ENCODE results near the gene IGSF21. TPM values are rescaled to one million over a fixed set of nuclear protein-coding genes. Genes with fewer than 3 reads are reported as not detected.
A peak's percentile ranks its signal among the peaks of the same experiment; 100 is the strongest.

IGSF21 gene
- total and polyA plus RNA-seq, 10 of the 15 experiments (the other 5 are each of a cell fraction or from before 2014, with no cell fraction given) = 0.03 to 0.49 TPM; not detected in 8

- CTCF ChIA-PET = no interaction called here
- 35% methylated on average over 8 of the region's 8 CpGs for WGBS (ENCODE audit: insufficient coverage, insufficient replicate concordance, low lambda C conversion rate, missing lambda C conversion rate)
- no peaks in the 10 kb centered on the region for H4K20me1 ChIP-seq (ENCODE audit: control insufficient read depth, insufficient read depth)
- SMC1A ChIA-PET (ENCODE audit: uncharacterized antibody, unreplicated experiment) = no interaction called here
- H3K79me2 ChIP-seq (ENCODE audit: control insufficient read depth, insufficient read depth, low read length) = no peaks in the 10 kb centered on the region
- intact Hi-C loops (cut with micrococcal nuclease; ENCODE audit: unreplicated experiment) (no loop called here), in situ Hi-C loops (cut with MboI) (no loop called here)
- POLR2A ChIA-PET = no interaction called here
- TF ChIP-seq IKZF2 (IDR thresholded peaks at IDR 0.05) (no peak), IKZF1 (conservative IDR thresholded peaks at IDR 0.05) (0 out of 2 replicates have a peak, but pooled peaks have one; percentile 19), MYB (IDR thresholded peaks at IDR 0.05; ENCODE audit: borderline replicate concordance, low read depth, low read length) (no peak), SPI1 (IDR thresholded peaks at IDR 0.05; ENCODE audit: borderline replicate concordance, insufficient read depth, low read depth, low read length) (peak; percentile 94), RUNX3 (IDR thresholded peaks at IDR 0.05; ENCODE audit: low read length) (0 out of 2 replicates have a peak, but pooled peaks have one; percentile 12), DPF2 (IDR thresholded peaks at IDR 0.05) (peak; percentile 32; the same call in 1 of the 2 replicates), MTA2 (IDR thresholded peaks at IDR 0.05; ENCODE audit: low read depth) (peak; percentile 48; the same call in 1 of the 2 replicates)
- no peak for FAIRE-seq
- DNase-seq (ENCODE audit: low read depth, low spot score) = no peak
- peak; percentile 65 for ATAC-seq
- RAD21 ChIA-PET (ENCODE audit: unreplicated experiment) = no interaction called here
- H3K9me3 ChIP-seq (replicated peaks; ENCODE audit: control insufficient read depth, insufficient read depth, low read length) = no peaks in the 10 kb centered on the region
- no peak overlapping the region for H3K9ac ChIP-seq (ENCODE audit: control insufficient read depth, insufficient read depth, low read length)
- H3K27ac ChIP-seq (ENCODE audit: control insufficient read depth, insufficient read depth) = no peak overlapping the region
- H3K4me1 ChIP-seq (ENCODE audit: control insufficient read depth, insufficient read depth, low read length) = no peaks in the 10 kb centered on the region
- H3K27me3 ChIP-seq (replicated peaks in 1 of 2; ENCODE audit: control insufficient read depth in 2 of 2, insufficient read depth in 2 of 2, low read length in 1 of 2) = no peaks in the 10 kb centered on the region; a peak in 1 of 4 replicates
- H3K4me3 ChIP-seq = no peak overlapping the region
- H3K36me3 ChIP-seq (ENCODE audit: control insufficient read depth in 2 of 2, insufficient read depth in 2 of 2, low read length in 1 of 2) = no peaks in the 10 kb centered on the region
- no peak overlapping the region for H3K4me2 ChIP-seq (ENCODE audit: control insufficient read depth, insufficient read depth)
- no peak overlapping the region for H2AFZ ChIP-seq (ENCODE audit: control insufficient read depth, low read depth, low read length)
- BruUV-seq (replicated peaks) = no TSS peak
Measured at GRCh38 chr1:18178111-18178510, 70.5 kb downstream of the IGSF21 start.

DNA sequence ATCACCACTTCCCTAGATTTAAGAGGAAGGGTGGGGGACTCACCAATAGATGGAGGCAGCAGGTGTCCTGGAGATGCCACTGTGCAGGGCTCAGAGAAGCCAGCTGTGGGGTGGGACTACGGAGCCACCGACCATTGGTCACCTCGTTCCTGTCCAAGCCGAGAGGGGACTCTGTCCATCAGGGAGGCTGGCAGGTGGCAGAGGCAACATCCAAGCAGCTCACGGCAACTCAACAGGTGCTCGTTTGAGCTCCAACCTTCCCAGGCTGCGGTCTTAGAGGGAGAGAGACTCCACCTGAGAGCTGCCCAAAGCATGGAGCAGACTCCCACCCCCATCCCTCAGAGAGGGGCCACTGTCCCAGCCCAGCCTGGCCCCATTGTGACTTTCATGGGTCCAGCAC is 71.4 kb downstream of the IGSF21 start:
- 33% methylated on average over 4 of the region's 7 CpGs for whole genome bisulfite sequencing (ENCODE audit: insufficient coverage, insufficient replicate concordance, low lambda C conversion rate, missing lambda C conversion rate)
- H4K20me1 ChIP-seq (ENCODE audit: control insufficient read depth, insufficient read depth) = no peaks in the 10 kb centered on the region
- TF ChIP-seq, protein P1, sequence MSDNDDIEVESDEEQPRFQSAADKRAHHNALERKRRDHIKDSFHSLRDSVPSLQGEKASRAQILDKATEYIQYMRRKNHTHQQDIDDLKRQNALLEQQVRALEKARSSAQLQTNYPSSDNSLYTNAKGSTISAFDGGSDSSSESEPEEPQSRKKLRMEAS (IDR thresholded peaks at IDR 0.05; ENCODE audit: low read depth, low read length) = no peak
- no peak for TF ChIP-seq E4F1 (IDR thresholded peaks at IDR 0.05; ENCODE audit: borderline replicate concordance, partially characterized antibody)
- TF ChIP-seq BMI1 (IDR thresholded peaks at IDR 0.05; ENCODE audit: borderline replicate concordance) = no peak
- TF ChIP-seq SMAD1 (IDR thresholded peaks at IDR 0.05; ENCODE audit: low read depth, partially characterized antibody) = no peak
- no peak for TF ChIP-seq HDAC6 (IDR thresholded peaks at IDR 0.05; ENCODE audit: unreplicated experiment)
- no peak overlapping the region for H3K9ac ChIP-seq (ENCODE audit: control insufficient read depth, insufficient read depth, low read length)
- DNase-seq (ENCODE audit: low read depth, low spot score) (no peak), ATAC-seq (no peak), FAIRE-seq (no peak)
- ChIA-PET CTCF (no interaction called here), RAD21 (ENCODE audit: unreplicated experiment) (no interaction called here), POLR2A (no interaction called here), SMC1A (ENCODE audit: uncharacterized antibody, unreplicated experiment) (no interaction called here)
- intact Hi-C loops (cut with micrococcal nuclease; ENCODE audit: unreplicated experiment) (no loop called here), in situ Hi-C loops (cut with MboI) (no loop called here)
- no peaks in the 10 kb centered on the region for H3K4me1 ChIP-seq (ENCODE audit: control insufficient read depth, insufficient read depth, low read length)
- H3K27ac ChIP-seq (ENCODE audit: control insufficient read depth, insufficient read depth) = no peak overlapping the region
- BruUV-seq (replicated peaks) = no TSS peak
- no peaks in the 10 kb centered on the region for H3K79me2 ChIP-seq (ENCODE audit: control insufficient read depth, insufficient read depth, low read length)
- no peak overlapping the region for H3K4me2 ChIP-seq (ENCODE audit: control insufficient read depth, insufficient read depth)
- H3K9me3 ChIP-seq (replicated peaks; ENCODE audit: control insufficient read depth, insufficient read depth, low read length) = no peaks in the 10 kb centered on the region
- no peak overlapping the region for H2AFZ ChIP-seq (ENCODE audit: control insufficient read depth, low read depth, low read length)
- peaks cover 0 to 1% of the 10 kb centered on the region in 2 experiments; a peak in 2 of 4 replicates for H3K27me3 ChIP-seq (replicated peaks in 1 of 2; ENCODE audit: control insufficient read depth in 2 of 2, insufficient read depth in 2 of 2, low read length in 1 of 2)
- H3K4me3 ChIP-seq = no peak overlapping the region
- H3K36me3 ChIP-seq (ENCODE audit: control insufficient read depth in 2 of 2, insufficient read depth in 2 of 2, low read length in 1 of 2) = no peaks in the 10 kb centered on the region

Data from GM12878 (cell line).